ENCODE data around the gene WNT5B.

GRCh38 chr12:1579651-1580435, 49.2 kb upstream of the WNT5B start:
- TF ChIP-seq CTCF (IDR thresholded peaks at IDR 0.05 in 8 of 11, conservative IDR thresholded peaks at IDR 0.05 in 3 of 11) (no peak), POLR2A (IDR thresholded peaks at IDR 0.05) (no peak), POLR2AphosphoS5 (IDR thresholded peaks at IDR 0.05) (no peak)
